ENCODE measurements around the gene HILPDA.

The HILPDA gene, protein sequence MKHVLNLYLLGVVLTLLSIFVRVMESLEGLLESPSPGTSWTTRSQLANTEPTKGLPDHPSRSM

DNA sequence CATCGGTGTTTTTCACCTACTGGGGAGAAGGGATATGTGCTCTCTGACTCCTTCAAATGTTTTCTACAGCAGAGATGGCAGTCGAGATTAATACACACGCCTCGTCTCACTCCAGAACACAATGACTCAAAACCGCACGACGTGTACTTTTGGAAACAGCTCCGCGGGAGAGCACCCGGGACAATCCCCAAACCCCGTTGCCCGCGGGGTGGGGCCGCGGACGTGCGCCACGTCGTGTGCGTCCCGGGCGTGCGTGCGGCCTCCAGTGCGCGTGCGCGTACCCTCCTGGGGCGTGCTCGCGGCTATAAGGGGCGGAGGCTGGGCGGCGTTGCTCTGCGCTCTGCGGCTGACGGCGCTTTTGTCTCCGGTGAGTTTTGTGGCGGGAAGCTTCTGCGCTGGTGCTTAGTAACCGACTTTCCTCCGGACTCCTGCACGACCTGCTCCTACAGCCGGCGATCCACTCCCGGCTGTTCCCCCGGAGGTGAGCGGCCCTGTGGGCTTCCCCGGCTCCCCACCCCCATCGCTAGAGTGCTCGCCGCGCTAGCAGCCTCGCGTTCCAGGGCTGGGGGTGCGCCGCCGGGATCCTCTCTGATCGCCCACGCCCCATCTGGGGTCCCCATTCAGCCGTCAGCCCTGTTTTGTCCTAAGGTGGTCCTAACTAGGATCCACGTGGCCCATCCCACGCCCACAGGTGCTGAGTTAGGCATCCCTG, at the start of gene HILPDA:
HILPDA (plus strand) TSS at position 336 of the 712 bp plus-strand sequence. CDS start 1,391 bp downstream, outside the sequence.
- DNase-seq (ENCODE audit: low read depth) = peak; percentile 79

DNA sequence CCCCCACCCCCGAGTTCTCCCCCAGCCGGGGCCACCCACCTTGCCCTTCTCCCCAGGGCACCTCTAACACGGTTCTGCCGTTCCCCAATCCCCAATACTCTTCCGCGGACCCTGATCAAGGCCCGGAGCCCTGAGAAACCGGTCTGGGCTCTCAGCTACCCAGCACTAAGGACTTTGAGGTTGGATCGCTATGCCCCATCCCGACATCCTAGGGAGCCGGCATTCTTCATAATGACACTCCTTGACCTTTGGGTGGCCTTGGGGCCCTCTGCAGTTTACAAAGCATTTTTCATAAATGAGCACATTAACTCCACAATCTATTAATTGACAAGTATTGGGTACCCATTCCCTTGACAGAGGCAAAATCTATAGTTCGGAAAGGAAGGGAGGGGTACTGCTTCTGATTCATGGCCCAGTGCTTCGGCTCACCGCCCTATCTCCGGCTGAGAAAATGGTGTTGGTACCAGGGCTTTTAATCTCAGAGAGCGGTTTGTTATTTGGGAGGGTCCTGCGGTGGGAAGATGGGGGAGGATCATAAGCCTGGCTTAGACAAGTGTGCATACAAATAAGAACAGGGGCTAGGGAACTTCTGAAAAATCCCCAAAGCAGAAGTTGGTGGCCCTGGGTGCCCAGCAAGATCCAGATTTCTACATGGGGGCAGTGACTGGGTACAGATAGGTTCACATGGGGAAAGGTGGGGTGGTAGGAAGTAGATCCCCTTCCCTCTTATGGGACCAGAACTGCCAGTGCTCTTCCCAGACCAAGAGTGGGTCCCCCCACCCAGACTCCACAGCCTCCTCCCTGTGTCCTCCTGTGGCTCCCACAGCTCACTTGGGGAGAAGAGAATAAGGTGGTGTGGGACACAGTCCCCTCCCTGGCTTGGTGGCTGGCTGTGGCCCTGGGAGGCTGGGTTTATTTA, 49.1 kb upstream of the HILPDA start:
- DNase-seq (ENCODE audit: low read depth) = no peak

DNA sequence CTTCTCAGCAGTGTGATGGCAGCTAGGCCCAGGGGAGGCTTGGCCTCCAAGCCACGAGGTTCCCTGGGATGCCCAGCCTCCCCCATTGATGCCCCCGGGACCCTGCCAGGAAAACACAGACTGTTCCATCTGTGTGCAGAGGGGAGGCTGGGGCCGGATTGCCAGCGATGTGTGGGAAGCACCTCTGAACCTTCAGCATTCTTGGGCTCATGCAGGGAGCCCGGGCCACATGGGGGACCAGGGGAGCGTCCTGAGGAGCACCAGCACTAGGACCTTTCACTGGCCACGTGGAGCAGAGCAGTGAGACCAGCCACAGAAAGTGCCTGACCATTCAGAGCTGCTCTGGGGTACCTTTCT, 48.5 kb upstream of the HILPDA start:
- no peak for DNase-seq (ENCODE audit: low read depth)

GRCh38 chr7:128407751-128408708, 47.6 kb upstream of the HILPDA start:
- no peak for DNase-seq (ENCODE audit: low read depth)

DNA sequence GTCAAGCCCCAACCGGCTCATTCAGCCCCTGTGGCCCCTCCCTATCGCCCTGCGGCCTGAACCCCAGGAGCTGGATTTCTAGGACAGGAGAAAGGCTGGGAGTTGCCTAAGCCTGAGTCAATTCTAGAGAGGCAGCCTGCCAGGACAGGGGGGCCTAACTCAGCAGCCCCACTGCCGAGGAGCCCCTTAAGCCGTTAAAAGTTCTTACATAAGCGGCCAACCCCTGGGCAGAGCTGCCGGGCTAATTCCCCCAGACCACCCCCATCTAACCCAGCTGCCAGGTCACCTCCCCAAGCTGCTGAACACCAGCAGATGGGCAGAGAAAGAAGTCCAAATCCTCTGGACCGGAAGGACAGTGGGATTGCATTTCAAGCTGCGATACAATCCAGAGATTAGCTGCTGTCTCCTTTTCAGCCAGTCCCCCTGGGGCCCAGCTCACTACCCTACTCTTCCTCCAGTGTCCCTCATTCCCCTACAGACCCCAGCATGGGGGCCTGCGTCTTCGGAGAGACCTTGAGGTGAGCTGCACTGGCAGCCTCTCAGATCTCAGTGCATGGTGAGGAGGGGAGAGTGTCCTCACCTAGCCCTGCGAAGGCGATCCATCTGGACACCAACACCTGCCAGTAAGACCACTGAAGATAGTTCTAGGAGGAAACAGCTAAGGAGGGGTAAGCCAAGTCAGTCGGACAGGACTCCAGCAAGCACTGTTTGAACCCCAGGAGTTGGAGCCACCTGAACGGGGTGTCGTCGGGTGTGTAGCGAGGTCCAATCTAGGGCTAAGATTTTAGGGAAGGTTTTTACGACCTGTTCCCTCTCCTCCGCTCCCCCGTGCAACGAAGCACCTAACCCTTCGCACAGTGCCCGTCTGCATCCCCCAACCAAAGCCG, 46.7 kb upstream of the HILPDA start:
- no peak for DNase-seq (ENCODE audit: low read depth)

GRCh38 chr7:128409596-128410450, 45.9 kb upstream of the HILPDA start, which contains the start of gene IMPDH1:
Gene IMPDH1 (minus strand): TSS chr7:128409982. CDS start chr7:128409901, 81 bp downstream.
- peak; percentile 76 for DNase-seq (ENCODE audit: low read depth)

GRCh38 chr7:128410451-128410753, 45.3 kb upstream of the HILPDA start:
- DNase-seq (ENCODE audit: low read depth) = no peak

DNA sequence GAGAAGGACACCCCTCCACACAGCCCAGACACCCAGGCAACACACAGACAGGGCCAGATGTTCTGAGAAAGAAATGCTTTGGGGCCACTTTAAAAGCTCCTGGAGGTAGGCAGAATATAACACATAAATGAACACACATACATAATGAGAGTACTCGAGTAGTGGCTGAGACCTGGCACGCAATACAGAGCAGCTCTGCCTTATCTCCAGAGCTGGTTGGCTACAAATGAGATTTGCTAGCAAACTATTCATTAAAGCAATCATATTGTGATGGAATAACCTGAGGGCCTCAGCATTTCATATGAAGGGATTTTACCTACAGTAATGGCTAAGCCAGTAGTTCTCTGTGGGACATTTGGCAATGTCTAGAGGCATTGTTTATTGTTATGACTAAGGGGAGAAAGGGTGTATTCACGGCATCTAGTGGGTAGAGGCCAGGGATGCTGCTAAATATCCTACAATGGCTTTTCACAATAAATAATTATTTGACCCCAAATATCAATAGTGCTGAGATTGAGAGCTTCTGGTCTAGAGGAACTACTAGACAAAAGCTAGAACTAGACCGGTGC, 40.4 kb upstream of the HILPDA start:
- DNase-seq (ENCODE audit: low read depth) = no peak

- DNase-seq (ENCODE audit: low read depth) = no peak
Observed at GRCh38 chr7:128417071-128417470, 38.6 kb upstream of the HILPDA start.

GRCh38 chr7:128419257-128419656, 36.4 kb upstream of the HILPDA start:
- DNase-seq (ENCODE audit: low read depth) = no peak

DNA sequence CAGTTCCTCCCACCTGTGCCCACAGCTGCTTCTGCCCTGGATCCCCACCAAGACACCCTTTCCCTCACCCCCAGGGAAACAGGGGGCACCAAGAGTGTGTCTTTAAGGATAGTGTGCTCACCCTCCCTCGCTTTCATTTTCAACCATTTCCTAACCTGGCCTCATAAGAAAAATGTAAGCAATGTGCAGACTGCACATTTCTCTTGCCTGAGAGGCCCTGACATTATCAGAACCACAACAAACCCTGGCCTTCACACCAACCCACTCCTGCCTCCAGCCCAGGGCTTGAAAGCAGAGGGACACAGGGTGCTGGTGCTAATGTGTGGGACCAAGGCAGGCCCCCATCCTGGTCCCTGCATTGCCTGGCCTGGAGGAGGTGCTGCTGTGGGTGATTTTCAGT, 34.9 kb upstream of the HILPDA start:
- DNase-seq (ENCODE audit: low read depth) = no peak

DNA sequence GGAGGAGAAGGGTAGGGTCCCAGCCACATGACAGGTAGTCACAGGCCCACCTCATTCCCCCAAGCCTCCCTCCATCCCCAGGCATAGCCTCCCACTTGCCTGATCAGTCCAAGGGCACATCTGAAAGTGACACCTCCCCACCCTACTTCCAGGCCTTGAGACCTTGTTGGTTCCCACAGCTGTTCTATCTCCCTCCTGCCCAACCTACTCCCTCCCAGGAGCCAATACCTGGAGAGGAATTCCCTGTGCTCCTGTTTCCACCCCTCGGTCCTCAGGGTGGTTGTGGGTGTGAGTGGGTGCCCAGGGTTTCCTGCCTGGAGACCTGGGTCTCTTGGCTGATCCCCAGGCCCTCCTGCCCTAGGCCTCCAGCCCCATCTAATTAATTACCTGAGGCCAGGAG, 34.3 kb upstream of the HILPDA start:
- no peak for DNase-seq (ENCODE audit: low read depth)

DNA sequence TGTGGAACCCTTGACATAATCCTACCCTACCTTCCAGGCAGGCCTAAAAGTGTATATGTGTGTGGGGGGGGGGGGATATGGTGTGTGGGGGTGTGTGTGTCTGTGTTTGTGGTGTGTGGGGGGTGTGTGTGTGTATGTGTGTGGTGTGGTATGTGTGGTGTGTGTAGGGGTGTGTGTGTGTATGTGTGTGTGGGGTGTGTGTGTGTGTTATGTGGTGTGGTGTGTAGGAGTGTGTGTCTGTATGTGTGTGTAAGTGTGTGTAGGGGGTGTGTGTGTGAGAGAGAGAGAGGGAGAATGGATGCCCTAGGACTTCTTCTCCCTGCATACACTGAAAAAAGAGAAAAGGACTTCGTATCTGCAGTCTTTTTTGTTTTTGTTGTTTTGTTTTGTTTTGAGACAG, 33.6 kb upstream of the HILPDA start:
- DNase-seq (ENCODE audit: low read depth) = no peak

DNA sequence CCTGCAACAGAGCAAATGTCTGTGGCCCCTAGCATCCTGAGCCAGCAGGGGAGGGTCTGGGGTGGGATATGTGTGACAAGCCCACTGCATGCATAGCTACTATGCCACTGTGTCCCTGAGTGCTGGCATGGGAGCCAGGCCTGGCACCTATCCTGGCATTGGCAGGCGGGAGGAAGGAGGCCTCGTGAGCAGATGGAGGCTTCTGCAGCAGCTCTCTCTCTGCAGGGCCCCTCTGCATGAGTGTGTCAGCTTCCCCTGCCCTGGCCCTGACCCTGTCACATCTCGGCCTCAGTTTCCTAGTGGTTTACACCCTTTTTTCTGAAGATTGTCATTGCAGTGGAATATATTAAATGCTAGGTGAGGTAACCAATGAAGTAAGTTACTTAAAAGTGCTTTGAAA, 32.8 kb upstream of the HILPDA start:
- no peak for DNase-seq (ENCODE audit: low read depth)

GRCh38 chr7:128424686-128425275, 30.9 kb upstream of the HILPDA start:
- DNase-seq (ENCODE audit: low read depth) = no peak

DNA sequence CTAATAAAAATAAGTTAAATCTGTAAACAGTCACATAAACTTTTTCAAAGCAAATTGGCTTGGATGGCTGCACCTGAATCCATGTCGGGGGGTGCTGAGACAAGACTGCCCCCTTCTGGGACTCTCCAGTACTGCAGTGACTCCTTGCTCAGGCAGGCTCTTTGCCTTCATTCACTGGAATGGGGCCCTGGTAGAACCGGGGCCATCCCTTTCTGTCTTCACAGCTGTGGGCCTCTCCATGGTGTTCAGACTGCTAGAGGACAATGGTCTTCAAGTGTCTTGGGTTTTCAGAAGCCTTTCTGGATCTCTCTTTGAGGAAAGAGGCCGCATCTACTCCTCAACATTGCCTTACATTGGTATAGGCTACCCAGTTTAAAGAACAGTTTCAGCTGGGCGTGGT, 29.8 kb upstream of the HILPDA start:
- DNase-seq (ENCODE audit: low read depth) = peak; percentile 82

GRCh38 chr7:128427289-128427891, 28.3 kb upstream of the HILPDA start:
- no peak for DNase-seq (ENCODE audit: low read depth)

- DNase-seq (ENCODE audit: low read depth) = no peak
Observed at GRCh38 chr7:128430207-128430606, 25.5 kb upstream of the HILPDA start.

- no peak for DNase-seq (ENCODE audit: low read depth)
Observed at GRCh38 chr7:128431221-128431620, 24.5 kb upstream of the HILPDA start.
